K562 (cell line): ENCODE data around the gene TTLL3. TPM values are rescaled to one million over a fixed set of nuclear protein-coding genes. Genes with fewer than 3 reads are reported as not detected.

Experiments
- ATAC-seq: fragments of 200-7000 bp; cut with Tn5 transposase; 3 replicates; pipeline ENCODE4 v1.9.1; 2020; ENCODE audit warnings: moderate library complexity
- BruUV-seq: library from RNA; stranded (reverse); fragments of 400-500 nt; replicated peaks from 2 replicates; lab custom pipeline; 2021; lab: Mats Ljungman, UMichigan
- CTCF ChIA-PET: fragments of 300-600 bp; formaldehyde crosslinking; extraction: SDS; loops from one replicate; lab custom pipeline; 2021; ENCODE audit warnings: low intra/inter-chr PET ratio; lab: Yijun Ruan, JAX
- POLR2A ChIA-PET: fragments of 300-600, 350-650 bp; sonication (Branson Sonifier 250); formaldehyde crosslinking; extraction: SDS; loops from one replicate; lab custom pipeline; 2021; ENCODE audit warnings: antibody characterized with exemption, inconsistent platforms; lab: Yijun Ruan, JAX
- DNase-seq, 4 experiments: peaks; one replicate each; pipeline versions ENCODE4 v3.0.0 to v3.0.0-alpha.2; 2011 to 2018; ENCODE audit warnings: low spot score in 3 of 4, mixed read lengths in 3 of 4; ENCODE audit errors: extremely low read depth in 1 of 4
- FAIRE-seq: peaks from 2 replicates; lab custom pipeline; 2011; peaks lifted over from hg19 to GRCh38; lab: Jason Lieb, UNC
- H2AFZ ChIP-seq: 2 replicates; pipeline ENCODE4 v1.6.0; 2011; ENCODE audit warnings: low read depth, low read length, control low read depth, inconsistent platforms
- H3K27ac ChIP-seq: fragments of 200-600 bp; 3 replicates; pipeline ENCODE4 v1.8.0; 2011; ENCODE audit warnings: low read depth, mild to moderate bottlenecking, control low read depth, inconsistent platforms, low read length, moderate library complexity, mixed read lengths; ENCODE audit errors: extremely low read depth
- H3K27me3 ChIP-seq, 2 experiments: fragments of 300-600 bp in 1 of 2; 2 replicates in 1 of 2; 3 replicates in 1 of 2; pipeline versions ENCODE4 v1.6.0 to v1.8.0; 2011; ENCODE audit warnings: inconsistent platforms in 2 of 2, low read length in 2 of 2, mild to moderate bottlenecking in 1 of 2, mixed read lengths in 1 of 2, moderate library complexity in 1 of 2; ENCODE audit not compliant: control insufficient read depth in 2 of 2, insufficient read depth in 2 of 2
- H3K36me3 ChIP-seq: fragments of 300-600 bp; 3 replicates; pipeline ENCODE4 v1.8.0; 2011; ENCODE audit warnings: mild to moderate bottlenecking, low read length, inconsistent platforms; ENCODE audit not compliant: control insufficient read depth, insufficient read depth
- H3K4me1 ChIP-seq, 2 experiments: fragments of 200-600 bp in 1 of 2; replicated peaks in 1 of 2; 2 replicates in 1 of 2; 3 replicates in 1 of 2; pipeline versions ENCODE4 v1.5.1 to v1.8.0; 2011; ENCODE audit warnings: inconsistent platforms in 2 of 2, low read length in 2 of 2, mild to moderate bottlenecking in 1 of 2, mixed read lengths in 1 of 2, moderate library complexity in 1 of 2; ENCODE audit not compliant: control insufficient read depth in 2 of 2, insufficient read depth in 2 of 2
- H3K4me2 ChIP-seq: 2 replicates; pipeline ENCODE4 v1.6.1; 2011; ENCODE audit warnings: low read length, control low read depth, inconsistent platforms, mixed read lengths; ENCODE audit not compliant: insufficient read depth
- H3K4me3 ChIP-seq: fragments of 200-600 bp; sonication (generic), shearing (Covaris generic); 2 replicates; pipeline ENCODE4 v1.5.1; 2016; ENCODE audit warnings: control low read depth, inconsistent platforms
- H3K79me2 ChIP-seq: fragments of 200-600 bp; 3 replicates; pipeline ENCODE4 v1.8.0; 2011; ENCODE audit warnings: low read length, inconsistent platforms; ENCODE audit not compliant: control insufficient read depth, insufficient read depth
- H3K9ac ChIP-seq, 2 experiments: 2 replicates each; pipeline versions ENCODE4 v1.6.0 to v1.6.1; 2011; ENCODE audit warnings: low read depth in 2 of 2, low read length in 2 of 2, control low read depth in 1 of 2, inconsistent platforms in 1 of 2, mild to moderate bottlenecking in 1 of 2, mixed read lengths in 1 of 2; ENCODE audit not compliant: insufficient read depth in 1 of 2
- H3K9me1 ChIP-seq: one replicate; pipeline ENCODE4 v1.6.0; 2011; ENCODE audit warnings: inconsistent platforms, mild to moderate bottlenecking, low read length, moderate library complexity; ENCODE audit not compliant: control insufficient read depth, insufficient read depth
- H3K9me3 ChIP-seq: replicated peaks from 2 replicates; pipeline ENCODE4 v1.5.1; 2011; ENCODE audit warnings: low read depth, low read length, inconsistent platforms; ENCODE audit not compliant: control insufficient read depth, insufficient read depth
- H4K20me1 ChIP-seq: replicated peaks from 2 replicates; pipeline ENCODE4 v1.6.1; 2011; ENCODE audit warnings: low read length, inconsistent platforms, mixed read lengths; ENCODE audit not compliant: control insufficient read depth, insufficient read depth
- ARID3A ChIP-seq: IDR thresholded peaks from 2 replicates; pipeline ENCODE4 v1.6.1; 2012; ENCODE audit warnings: low read depth, low read length, improper control_type of control experiment, borderline replicate concordance
- ESRRA ChIP-seq: fragments of 450-650 bp; IDR thresholded peaks from 2 replicates; pipeline ENCODE4 v1.6.1; 2014; ENCODE audit warnings: low read depth, mild to moderate bottlenecking, moderate library complexity, borderline replicate concordance
- EZH2 ChIP-seq: IDR thresholded peaks from 2 replicates; pipeline ENCODE4 v1.6.1; 2012; ENCODE audit warnings: low read depth, mild to moderate bottlenecking, inconsistent platforms, low read length, borderline replicate concordance
- NFRKB ChIP-seq: fragments of 450-650 bp; IDR thresholded peaks from 2 replicates; pipeline ENCODE4 v1.6.1; 2016; ENCODE audit warnings: low read depth
- POLR2G ChIP-seq: fragments of 200-400 bp; formaldehyde crosslinking; IDR thresholded peaks from 2 replicates; pipeline ENCODE4 v1.6.1; 2017; ENCODE audit warnings: low read depth, mild to moderate bottlenecking, antibody characterized with exemption, low read length, moderate library complexity
- TBL1XR1 ChIP-seq, 2 experiments: IDR thresholded peaks; 2 replicates each; pipeline ENCODE4 v1.6.1; 2012; ENCODE audit warnings: improper control_type of control experiment in 2 of 2, low read length in 2 of 2, mild to moderate bottlenecking in 1 of 2
- TEAD1 ChIP-seq, 2 experiments: fragments of 450-650 bp in 1 of 2; sonication (generic) in 1 of 2; formaldehyde crosslinking; IDR thresholded peaks; 2 replicates each; pipeline versions ENCODE4 v1.4.0 to v1.8.0; 2020 to 2022; ENCODE audit warnings: mild to moderate bottlenecking in 2 of 2, missing genetic modification reagents in 1 of 2
- TEAD4 ChIP-seq, 2 experiments: sonication (generic) in 1 of 2; formaldehyde crosslinking in 1 of 2; IDR thresholded peaks; 2 replicates each; pipeline versions ENCODE4 v1.6.1 to v1.8.0; 2012 to 2022; ENCODE audit warnings: borderline replicate concordance in 1 of 2, inconsistent platforms in 1 of 2, low read length in 1 of 2, mild to moderate bottlenecking in 1 of 2, missing genetic modification reagents in 1 of 2
- ZNF146 ChIP-seq: IDR thresholded peaks from one replicate; pipeline ENCODE4 v1.6.1; 2018; ENCODE audit warnings: missing compliant biosample characterization; ENCODE audit not compliant: unreplicated experiment
- WGBS: fragments of 100-300 bp; shearing (Covaris generic); methylation state at CpG from one replicate; pipeline ENCODE4 v1.1.6; 2016; ENCODE audit warnings: low coverage, mixed read lengths; ENCODE audit not compliant: insufficient coverage; ENCODE audit errors: missing lambda C conversion rate; 5-methylcytosine and 5-hydroxymethylcytosine counted together
- in situ Hi-C: fragments of 300-500 bp; cut with MboI; formaldehyde crosslinking; loops from 4 replicates; pipeline ENCODE4 v1.15.0; 2018; ENCODE audit warnings: inconsistent platforms, mixed read lengths
- intact Hi-C: fragments of 100-400 bp; cut with micrococcal nuclease; formaldehyde crosslinking; loops from 2 replicates; pipeline ENCODE4 v1.14.2; 2022
- polyA plus RNA-seq, 8 experiments: library from polyadenylated mRNA; depleted of rRNA in 4 of 8; stranded (reverse) in 5 of 8; unstranded in 3 of 8; fragments of >200 nt; fragmentation: Nextera tagmentation in 2 of 8; fragmentation: Illumina TruSeq in 1 of 8; extraction: Ambion mirVana in 2 of 8; extraction: Trizol in 1 of 8; gene quantifications; 2 replicates each; pipeline versions ENCODE4 v1.2.1 to v1.2.3, GENCODE V29; 2011 to 2014; ENCODE audit warnings: inconsistent platforms in 1 of 8, missing spikeins in 1 of 8
- total RNA-seq, 7 experiments: library from RNA; depleted of rRNA in 6 of 7; stranded (reverse); fragments of >200 nt in 6 of 7; fragmentation: Illumina TruSeq in 2 of 7; extraction: Trizol in 2 of 7; gene quantifications; 2 replicates each; pipeline versions ENCODE4 v1.2.1 to v1.2.3, GENCODE V29; 2011 to 2021; ENCODE audit warnings: low replicate concordance in 1 of 7

The TTLL3 gene
- total and polyA plus RNA-seq, 9 of the 15 experiments (the other 6 are each of a cell fraction or from before 2014, with no cell fraction given), result 8.9 to 106 (median 33.2) TPM

- intact Hi-C loops, result no loop called here
- POLR2A ChIA-PET, result interaction anchor here (0.9 to 2.2 kb wide), 6 partner anchors 8 to 210 kb away, joined by 3 to 12 read pairs (median 5); partner anchors contain the start of gene ARPC4
Measured at GRCh38 chr3:9777694-9778021, 32.4 kb upstream of the TTLL3 start.

More at GRCh38 chr3:9777694-9778021, 32.4 kb upstream of the TTLL3 start:
- Histone ChIP-seq H3K27me3 (no peaks in the 10 kb centered on the region), H3K79me2 (no peaks in the 10 kb centered on the region), H3K4me3 (no peak overlapping the region), H2AFZ (no peak overlapping the region), H3K4me1 (peaks cover 11 to 12% of the 10 kb centered on the region in 2 experiments), H3K4me2 (no peak overlapping the region), H4K20me1 (no peaks in the 10 kb centered on the region), H3K27ac (no peak overlapping the region; the same call in 2 of the 3 replicates), H3K9me3 (no peaks in the 10 kb centered on the region), H3K36me3 (peaks cover 25% of the 10 kb centered on the region), H3K9ac (no peak overlapping the region), H3K9me1 (no peaks in the 10 kb centered on the region)
- in situ Hi-C loops, result no loop called here
- CTCF ChIA-PET, result no interaction called here
- BruUV-seq, result no TSS peak
- ATAC-seq, result no peak
- WGBS, result 37% methylated on average over 1 of the region's 1 CpG
- no peak for FAIRE-seq
- DNase-seq, result no peak
- TF ChIP-seq TBL1XR1 (IDR thresholded peaks at IDR 0.05; ENCODE audit: low read length in 2 of 2) (no peak), POLR2G (no peak), EZH2 (no peak), TEAD4 (IDR thresholded peaks at IDR 0.05; ENCODE audit: low read length) (no peak), TEAD4 (CRISPR knock-in tag; IDR thresholded peaks at IDR 0.05; ENCODE audit: borderline replicate concordance) (peak; percentile 54; the same call in 1 of the 2 replicates), ARID3A (no peak), ZNF146 (CRISPR knock-in tag) (no peak), ESRRA (no peak), NFRKB (peak; percentile 34; the same call in 1 of the 2 replicates), TEAD1 (CRISPR knock-in tag; IDR thresholded peaks at IDR 0.05) (0 out of 4 replicates have a peak, but pooled peaks of 1 of the 2 experiments have one; percentile 27)
